ENCODE data around the gene CNNM2.
"Not testable (repeated sequence)": the region's sequence is repeated elsewhere in the genome, so short reads cannot be mapped to it uniquely, and the experiment has no call there.

The CNNM2 gene

DNA sequence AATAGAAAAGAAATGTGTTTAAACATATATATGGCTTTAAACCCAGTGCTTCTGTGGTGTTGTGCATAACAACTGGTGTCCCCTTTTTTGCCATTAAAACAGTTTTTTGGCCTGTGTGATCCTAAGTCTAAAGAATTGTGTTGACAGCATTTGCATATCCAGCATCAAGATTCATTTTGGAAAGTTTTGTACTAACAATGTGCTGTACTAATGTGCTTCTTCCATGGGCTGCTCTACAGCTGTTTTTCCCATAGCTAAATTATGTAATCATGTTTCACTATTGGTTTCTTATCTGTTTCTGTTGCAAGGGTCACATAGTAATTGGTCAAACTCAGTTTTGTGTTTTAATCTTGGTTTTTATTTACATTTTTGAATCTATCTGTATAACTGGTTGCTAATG lies 5.5 kb downstream of the CNNM2 start:
- DNase-seq (ENCODE audit: extremely low read depth in 1 of 2, low read depth in 1 of 2): no peak

DNA sequence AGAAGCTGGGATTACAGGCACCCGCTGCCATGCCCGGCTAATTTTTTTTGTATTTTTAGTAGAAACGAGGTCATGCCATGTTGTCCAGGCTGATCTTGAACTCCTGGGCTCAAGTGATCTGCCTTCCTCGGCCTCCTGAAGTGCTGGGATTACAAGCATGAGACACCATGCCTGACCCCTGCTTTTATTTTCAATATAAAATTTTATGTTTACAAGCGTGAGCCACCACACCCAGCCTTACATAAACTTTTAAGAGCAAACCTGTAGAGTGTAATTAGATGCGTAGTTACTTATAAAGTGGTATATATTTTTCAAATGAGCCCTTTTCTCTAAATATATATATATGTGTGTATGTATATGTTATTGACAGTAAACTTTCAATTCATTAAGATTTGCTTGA lies 8.7 kb downstream of the CNNM2 start:
- DNase-seq (ENCODE audit: extremely low read depth in 1 of 2, low read depth in 1 of 2): no peak

DNA sequence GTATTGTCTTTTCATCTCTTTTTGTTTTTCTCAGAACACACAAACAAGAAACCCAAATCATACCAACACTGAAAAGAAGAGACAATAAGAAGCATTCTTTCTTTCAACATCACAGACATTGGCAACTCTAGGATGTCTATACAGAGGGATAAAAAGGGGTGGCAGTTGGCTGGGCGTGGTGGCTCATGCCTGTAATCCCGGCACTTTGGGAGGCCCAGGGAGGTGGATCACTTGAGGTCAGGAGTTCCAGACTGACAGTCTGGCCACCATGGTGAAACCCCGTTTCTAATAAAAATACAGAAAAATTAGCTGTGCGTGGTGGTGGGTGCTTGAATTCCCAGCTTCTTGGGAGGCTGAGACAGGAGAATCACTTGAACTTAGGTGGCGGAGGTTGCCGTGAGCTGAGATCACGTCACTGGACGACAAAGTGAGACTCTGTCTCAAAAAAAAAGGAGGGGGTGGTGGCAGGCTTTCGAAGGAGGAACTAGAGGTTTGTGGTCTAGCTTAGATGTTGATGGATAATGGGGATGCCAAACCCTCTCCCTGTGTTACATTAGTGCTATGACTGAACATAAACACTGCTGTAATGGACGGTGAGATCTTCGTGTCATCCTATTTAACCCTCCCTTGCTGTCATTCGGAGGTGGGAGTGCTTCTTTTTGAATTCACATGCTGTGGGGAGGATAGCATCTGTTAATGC lies 9.4 kb downstream of the CNNM2 start:
- no peak for DNase-seq (ENCODE audit: extremely low read depth in 1 of 2, low read depth in 1 of 2)

DNA sequence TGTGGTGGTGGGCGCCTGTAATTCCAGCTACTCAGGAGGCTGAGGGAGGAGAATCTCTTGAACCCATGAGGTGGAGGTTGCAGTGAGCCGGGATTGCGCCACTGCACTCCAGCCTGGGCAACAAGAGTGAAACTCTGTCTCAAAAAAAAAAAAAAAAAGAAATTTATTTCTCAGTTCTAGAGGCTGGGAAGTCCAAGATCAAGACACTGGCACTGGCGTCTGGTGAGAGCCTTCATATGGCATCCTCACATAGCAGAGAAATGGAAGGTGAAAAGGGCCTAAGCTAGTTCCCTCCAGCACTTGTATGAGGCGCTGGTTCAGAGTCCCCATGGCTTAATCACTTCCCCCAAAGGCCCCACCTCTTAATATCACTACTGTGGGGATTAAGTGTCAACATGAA lies 10.3 kb downstream of the CNNM2 start:
- DNase-seq (ENCODE audit: extremely low read depth in 1 of 2, low read depth in 1 of 2): not testable (repeated sequence)

DNA sequence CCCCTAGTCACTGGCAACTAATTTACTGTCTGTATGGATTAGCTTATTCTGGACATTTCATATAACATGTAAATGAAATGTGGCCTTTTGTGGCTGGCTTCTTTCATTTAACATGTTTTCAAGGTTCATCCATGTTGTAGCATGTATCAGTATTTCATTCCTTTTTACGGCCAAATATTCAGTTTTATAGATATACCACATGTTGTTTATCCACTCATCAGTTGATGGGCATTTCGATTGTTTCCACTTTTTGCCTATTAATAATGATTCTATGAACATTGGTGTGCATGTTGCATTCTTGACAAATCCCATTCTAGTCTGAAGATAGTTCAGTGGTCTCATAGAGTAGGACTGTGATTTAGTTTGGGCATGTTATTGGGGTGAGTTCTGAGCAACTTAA lies 12.6 kb downstream of the CNNM2 start:
- DNase-seq (ENCODE audit: extremely low read depth in 1 of 2, low read depth in 1 of 2): no peak

DNA sequence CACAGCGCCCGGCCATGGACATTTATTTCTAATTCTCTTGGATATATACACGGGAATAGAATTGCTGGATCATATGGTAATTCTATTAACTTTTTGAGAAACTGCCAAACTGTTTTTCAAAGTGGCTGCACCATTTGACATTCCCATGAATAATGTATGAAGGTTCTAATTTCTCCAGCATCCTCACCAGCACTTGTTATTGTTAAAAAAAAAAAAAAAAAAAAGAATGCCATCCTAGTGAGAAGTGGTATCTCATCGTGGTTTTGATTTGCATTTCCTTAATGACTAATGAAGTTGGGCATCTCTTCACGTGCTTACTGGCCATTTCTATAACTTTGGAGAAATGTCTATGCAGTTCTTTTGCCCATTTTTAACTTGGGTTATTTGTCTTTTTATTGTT lies 13.5 kb downstream of the CNNM2 start:
- no peak for DNase-seq (ENCODE audit: extremely low read depth in 1 of 2, low read depth in 1 of 2)

DNA sequence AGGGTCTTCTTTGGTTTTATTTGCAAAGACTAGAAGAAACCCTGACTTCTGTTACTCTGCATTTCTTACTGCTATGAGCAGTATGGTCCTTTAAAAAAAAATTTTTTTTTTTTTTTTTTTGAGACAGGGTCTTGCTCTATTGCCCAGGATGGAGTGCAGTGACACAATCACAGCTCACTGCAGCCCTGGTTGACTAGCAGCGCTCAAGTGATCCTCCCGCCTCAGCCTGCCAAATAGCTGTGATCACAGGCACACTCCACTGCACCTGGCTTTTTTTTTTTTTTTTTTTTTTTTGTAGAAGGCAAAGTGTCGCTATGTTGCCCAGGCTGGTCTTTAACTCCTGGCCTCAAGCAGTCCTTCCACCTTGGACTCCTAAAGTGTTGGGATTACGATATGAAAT lies 17.4 kb downstream of the CNNM2 start:
- no peak for DNase-seq (ENCODE audit: extremely low read depth in 1 of 2, low read depth in 1 of 2)

DNA sequence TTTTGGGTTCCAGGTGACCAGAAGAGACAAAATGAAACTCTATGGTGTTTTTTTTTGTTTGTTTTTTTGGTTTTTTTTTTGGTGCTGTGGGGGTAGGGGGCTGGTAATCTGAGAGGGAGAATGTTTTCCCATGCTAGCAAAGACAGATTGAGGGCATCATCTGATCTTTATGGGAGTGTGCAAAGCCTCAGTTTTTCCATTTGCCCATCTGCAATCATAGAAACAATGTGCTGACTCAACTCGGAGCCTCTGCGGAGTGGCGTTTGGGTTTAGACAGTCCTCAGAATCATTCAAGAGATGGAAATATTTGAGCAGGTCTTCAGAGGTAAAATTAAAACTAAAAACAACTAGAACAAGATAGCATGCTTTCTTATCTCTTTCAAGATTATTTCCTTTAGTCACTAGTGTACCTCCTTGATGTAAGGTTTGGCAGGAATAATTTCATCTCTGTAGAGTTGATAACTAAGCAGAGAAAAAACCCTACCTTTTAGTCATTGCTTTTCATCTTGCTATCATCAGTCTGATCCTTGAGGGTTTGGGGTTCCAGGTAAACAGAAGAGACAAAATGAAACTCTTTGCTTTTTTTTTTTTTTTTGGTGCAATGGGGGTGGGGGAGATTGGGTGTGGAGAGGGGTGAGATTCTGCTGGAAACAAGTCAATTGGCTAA lies 18.0 kb downstream of the CNNM2 start:
- DNase-seq (ENCODE audit: extremely low read depth in 1 of 2, low read depth in 1 of 2): no peak

DNA sequence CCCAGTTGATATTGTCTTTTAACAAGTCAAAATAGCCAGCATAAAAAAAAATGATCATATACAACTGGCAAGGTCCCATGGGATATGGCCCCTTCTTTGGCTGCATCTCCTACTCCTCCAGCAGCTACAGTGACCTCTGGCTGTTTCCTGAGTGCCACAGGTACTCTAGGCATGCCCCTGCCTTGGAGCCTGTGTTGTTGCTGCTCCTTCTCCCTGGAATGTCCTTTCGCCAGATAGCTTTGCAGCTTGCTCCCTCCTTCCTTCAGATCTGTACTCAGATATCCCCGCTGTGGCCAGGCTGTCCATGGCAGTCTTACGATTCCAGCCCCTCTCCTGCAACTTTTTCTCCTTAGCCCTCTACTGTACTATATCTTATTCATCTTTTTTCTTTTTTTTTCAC lies 23.3 kb downstream of the CNNM2 start:
- DNase-seq (ENCODE audit: extremely low read depth in 1 of 2, low read depth in 1 of 2): no peak

DNA sequence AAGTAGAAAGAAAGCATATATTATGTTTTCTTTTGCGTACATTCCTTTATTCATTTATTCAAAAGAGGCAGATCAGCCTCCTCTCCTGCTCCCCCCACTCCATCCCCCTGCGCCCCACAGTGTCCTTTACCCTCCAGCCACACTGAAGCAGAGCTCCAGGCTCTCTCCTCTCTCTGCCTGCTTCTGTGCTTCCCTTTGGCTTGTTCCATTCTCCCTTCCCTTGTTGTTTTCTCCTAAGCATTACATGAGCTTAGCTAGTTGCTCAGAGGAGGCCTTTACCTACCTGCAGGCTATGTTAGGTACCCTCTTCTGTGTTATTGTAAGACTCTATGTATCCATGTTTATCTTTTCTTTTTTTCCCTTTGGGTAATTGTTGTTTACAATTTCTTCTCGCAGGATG lies 27.4 kb downstream of the CNNM2 start:
- DNase-seq (ENCODE audit: extremely low read depth in 1 of 2, low read depth in 1 of 2): no peak

DNA sequence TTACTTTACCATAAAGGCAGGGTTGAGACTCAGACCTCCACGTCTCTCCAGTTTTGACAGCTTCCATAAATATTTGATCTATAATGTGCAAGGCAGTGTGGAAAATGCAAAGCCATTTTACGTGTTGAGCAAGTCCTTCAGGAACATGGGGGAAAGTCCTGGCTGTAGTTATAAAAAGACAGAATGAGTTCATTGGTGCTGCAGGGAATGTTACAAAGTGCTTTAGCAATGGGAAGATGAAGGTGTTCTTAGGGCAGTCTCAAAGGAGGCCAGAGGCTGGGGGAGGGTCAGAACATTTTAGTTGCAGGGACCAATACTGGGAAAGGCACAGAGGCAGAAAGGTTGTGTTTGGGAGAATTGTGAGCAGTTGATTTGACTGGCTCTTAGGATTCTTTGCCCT lies 27.9 kb downstream of the CNNM2 start:
- DNase-seq (ENCODE audit: extremely low read depth in 1 of 2, low read depth in 1 of 2): no peak

DNA sequence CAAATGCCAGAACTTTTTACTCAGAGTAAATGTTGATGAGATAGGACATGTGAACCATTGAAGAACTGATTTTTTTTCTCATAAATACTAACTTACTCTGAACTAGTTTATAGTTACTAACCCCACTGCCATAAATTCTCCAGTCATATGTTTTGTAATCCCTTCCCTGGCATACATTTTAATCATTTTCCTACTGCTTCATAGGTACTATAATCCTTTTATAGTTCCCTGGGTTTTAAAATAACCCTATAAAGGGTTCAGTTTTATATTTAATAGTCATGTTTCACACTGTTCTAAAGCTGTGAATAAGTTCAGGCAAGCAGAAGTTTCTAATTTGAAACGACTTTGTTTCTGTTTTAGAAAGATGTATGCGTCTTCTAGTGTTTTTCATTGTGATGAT lies 28.9 kb downstream of the CNNM2 start:
- no peak for DNase-seq (ENCODE audit: extremely low read depth in 1 of 2, low read depth in 1 of 2)

DNA sequence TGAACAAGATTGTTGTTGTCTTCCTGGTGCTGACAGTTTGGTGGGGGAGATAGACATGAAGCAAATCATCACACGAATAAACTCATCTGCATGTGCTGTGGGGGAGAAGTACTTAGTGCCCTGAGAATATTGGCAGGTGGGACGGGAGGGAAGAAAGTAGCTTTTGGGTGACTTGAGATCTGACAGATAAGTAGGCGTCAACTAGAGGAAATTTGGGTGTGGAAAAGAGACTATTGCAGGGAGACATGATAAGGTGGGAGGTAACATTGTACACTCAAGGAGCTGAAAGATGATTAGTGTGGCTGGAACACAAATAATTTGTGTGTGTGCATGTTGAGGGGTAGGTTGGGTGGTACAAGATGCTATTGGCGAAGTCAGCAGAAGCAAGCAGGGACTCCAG lies 30.1 kb downstream of the CNNM2 start:
- DNase-seq (ENCODE audit: extremely low read depth in 1 of 2, low read depth in 1 of 2): no peak

DNA sequence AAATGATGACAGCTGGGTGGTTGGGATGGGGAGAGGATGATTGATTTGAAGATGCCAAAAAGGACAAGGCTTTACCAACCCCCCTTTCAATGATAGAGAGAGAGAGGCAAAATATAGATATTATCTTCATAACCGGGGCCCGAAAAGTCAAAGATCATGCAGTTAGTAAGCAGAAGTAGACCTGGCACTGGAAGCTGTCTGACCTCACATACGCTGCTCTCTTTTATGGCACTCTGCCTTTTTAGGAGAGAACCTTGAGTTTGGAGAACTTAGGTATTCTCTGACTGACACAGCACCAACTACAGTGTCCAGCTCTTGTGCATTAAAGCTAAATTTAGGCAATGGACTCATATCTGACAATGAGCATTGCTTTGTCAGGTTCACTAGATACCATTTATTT lies 30.7 kb downstream of the CNNM2 start:
- no peak for DNase-seq (ENCODE audit: extremely low read depth in 1 of 2, low read depth in 1 of 2)

DNA sequence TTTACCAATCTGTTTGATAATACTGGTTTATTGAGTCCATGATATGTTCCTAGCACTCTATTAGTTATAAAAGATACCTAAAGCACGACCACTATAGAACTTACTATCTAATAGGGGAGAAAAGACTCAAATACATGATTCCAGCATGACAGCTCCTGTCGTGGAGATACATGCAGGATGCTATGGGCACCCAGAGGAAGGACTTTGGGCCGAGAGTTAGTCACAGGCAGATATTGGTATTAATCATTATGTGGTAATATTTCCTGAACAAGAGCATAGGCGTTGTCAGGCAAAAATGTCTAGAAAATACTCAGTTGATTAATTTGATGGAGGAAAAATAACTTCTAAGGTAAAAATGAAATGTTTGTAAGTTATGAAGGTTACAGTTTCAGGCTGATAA lies 31.8 kb downstream of the CNNM2 start:
- no peak for DNase-seq (ENCODE audit: extremely low read depth in 1 of 2, low read depth in 1 of 2)

DNA sequence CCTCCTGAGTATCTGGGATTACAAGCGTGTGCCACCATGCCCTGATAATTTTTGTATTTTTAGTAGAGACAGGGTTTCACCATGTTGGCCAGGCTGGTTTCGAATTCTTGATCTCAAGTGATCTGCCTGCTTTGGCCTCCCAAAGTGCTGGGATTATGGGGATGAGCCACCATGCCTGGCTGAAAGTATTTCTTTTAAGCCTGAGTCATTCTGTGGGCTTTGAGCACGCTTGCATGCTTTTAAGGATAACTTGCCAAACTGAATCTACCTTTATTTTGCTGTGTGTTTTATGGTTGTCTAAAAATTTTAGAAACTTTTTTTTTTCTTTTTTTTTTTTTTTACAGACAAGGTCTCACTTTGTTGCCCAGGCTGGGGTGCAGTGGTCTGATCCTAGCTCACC lies 33.2 kb downstream of the CNNM2 start:
- no peak for DNase-seq (ENCODE audit: extremely low read depth in 1 of 2, low read depth in 1 of 2)

DNA sequence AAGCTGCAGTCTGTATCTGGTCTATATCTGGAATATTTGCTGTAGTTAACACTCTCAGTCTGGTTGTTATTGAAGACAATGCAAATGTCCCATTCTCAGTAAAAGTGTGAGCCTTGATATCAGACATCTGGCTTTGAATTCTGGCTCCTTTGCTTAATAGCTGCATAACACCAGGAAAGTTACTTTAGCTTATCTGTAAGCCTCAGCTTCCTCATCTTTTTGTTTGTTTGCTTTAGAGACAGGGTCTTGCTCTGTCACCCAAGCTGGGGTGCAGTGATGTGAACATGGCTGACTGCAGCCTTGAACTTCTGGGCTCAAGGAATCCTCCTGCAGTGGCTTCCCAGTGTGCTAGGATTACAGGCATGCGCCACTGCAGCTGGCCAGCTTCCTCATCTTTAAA lies 41.3 kb downstream of the CNNM2 start:
- no peak for DNase-seq (ENCODE audit: extremely low read depth in 1 of 2, low read depth in 1 of 2)

DNA sequence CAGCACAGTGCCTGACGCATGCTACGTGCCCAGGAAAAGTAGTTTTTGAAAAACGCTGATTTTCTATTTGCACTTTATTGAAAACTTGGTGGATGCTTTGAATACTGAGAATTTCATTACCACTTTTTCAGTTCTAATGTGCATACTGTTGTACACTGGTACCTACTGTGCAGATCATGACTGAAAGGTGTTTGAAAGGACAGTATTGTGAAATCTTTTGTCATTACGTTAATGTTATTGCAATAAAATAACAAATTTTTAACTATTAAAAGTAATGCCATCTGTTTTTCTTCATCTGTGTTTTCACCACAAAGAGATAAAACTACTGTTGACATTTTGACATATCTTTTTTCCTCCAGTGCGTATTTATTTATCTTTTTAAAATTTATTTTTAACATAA lies 42.1 kb downstream of the CNNM2 start:
- DNase-seq (ENCODE audit: extremely low read depth in 1 of 2, low read depth in 1 of 2): no peak

DNA sequence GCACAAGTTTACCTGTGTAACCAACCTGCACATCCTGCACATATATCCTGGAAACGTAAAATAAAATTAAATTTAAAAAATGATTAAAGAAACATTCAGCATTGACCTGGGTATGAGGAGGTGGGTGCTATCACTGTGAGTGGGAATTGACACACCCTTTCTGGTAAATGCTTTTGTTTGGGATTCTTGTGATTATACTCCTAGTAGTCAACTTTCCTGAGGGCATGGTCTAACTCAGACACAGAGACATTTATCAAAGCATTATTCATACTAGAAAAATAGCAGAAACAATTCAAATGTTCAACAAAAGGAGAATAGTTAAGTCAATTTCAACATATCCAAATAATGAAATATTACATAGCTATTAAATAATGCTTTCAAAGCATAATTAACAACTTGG lies 44.2 kb downstream of the CNNM2 start:
- DNase-seq (ENCODE audit: extremely low read depth in 1 of 2, low read depth in 1 of 2): no peak

DNA sequence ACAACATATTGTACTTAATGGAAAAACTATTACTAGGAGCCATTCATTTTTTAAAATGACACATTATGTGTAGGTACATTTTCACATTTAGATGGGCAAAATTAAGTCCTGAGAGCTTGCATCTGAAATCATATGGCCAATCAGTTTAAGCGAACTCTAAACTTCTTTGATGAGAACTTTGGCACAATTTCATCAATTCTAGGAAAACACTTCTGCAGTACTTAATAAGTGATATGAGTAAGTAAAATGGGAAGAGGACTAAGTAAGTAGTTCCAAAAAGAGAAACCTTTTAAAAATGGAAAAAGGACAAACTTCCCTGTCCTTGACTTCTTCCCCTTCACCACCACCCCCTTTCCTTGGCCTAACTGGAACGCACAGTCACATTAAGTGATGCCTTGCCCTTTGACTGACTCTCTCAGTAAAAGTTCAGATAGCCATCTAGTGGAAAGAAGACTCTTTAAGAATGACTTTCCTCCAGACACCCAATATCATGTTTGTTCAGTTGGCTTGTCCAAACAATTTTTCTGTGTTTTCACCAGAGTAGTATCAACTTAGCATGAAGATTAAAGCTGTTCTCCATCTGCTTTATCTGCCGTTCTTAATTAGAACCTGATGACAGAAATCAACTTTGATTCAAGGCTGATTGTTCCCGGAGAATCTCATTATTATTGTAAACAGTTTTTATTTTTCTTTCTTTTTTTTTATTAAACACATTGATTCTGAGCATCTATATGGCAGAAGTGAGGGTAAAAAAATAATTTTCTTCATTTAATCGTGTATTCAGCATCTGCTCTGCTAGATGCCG lies 45.1 kb downstream of the CNNM2 start:
- no peak for DNase-seq (ENCODE audit: extremely low read depth in 1 of 2, low read depth in 1 of 2)

DNA sequence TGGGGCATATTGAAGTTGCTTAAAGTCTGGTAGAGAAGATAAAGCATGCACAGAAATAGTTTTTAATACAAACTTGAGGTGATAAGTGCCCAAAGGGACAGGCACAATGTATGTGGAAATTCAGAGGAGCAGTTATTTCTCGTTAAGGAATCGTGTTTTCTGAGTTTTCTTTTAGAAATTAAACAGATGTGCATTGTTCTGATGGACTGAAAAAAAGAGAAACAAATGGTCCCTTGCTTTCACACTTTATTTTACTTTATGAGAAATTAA lies 45.6 kb downstream of the CNNM2 start:
- DNase-seq (ENCODE audit: extremely low read depth in 1 of 2, low read depth in 1 of 2): no peak

DNA sequence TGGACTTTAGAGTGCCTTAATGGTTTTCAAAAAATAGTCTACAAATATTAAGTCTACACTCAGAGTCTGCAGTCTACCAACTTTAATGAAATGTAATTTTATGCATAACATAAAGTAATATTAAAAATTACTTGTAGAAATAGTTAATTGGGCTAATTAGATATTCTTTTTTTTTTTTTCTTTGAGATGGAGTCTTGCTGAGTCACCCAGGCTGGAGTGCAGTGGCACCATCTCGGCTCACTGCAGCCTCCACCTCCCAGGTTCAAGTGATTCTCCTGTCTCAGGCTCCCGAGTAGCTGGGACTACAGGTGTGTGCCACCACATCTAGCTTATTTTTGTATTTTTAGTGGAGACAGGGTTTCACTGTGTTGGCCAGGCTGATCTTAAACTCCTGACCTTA lies 46.0 kb downstream of the CNNM2 start:
- not testable (repeated sequence) for DNase-seq (ENCODE audit: extremely low read depth in 1 of 2, low read depth in 1 of 2)

Data from activated CD8-positive, alpha-beta memory T cell treated with anti-CD3 and anti-CD28 coated beads for 1 hour (primary cell).